HG03442 (cell line): ENCODE data around the gene CNTNAP1.
A peak's percentile ranks its signal among the peaks of the same experiment; 100 is the strongest.

ENCODE experiments used
- ATAC-seq: cut with Tn5 transposase; IDR thresholded peaks from one replicate; pipeline ENCODE4 v1.9.1; 2021; ENCODE audit warnings: mild to moderate bottlenecking, moderate library complexity; ENCODE audit not compliant: unreplicated experiment

Gene CNTNAP1

DNA sequence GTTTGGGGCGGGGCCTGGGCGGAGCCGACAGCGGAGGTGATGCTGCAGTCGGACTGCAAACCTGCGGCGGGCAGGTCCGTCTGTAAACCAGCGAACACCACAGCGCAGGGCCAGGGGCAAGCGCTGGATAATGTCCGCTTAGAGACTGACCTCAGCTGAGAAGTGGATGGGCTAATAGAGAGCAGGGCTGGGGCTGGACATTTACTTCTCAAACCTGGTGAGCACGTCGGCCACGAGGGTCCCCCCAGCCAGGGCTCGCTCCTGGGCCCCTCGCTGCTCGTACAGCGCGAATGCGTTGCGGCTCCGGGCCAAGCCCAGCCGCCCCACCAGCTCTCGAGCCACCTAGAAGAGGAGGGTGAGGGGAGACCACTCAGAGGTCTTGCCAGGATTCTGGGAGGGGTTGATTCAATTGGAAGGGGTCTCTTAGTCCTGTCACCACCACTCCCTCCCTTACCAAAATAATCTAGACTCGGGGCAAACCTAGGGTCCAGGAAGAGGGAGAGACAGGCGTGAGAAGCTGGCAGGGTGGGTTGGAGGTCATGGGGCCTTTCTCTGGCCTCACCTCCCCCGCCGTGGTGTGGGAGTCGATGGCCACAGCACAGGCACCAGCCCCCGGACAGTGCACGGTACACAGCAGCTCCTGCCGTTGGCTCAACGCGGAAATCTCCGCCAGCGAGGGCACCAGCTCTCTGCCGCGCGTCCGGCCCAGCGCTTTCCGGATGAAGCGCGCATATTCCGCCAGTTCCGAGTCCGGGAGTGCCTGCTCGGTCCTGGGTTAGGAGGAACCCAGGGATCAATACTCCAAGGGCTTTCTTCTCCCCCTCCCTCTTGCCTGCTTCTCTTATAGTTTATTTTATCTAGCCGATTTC, 11.3 kb upstream of the CNTNAP1 start:
- no peak for ATAC-seq

DNA sequence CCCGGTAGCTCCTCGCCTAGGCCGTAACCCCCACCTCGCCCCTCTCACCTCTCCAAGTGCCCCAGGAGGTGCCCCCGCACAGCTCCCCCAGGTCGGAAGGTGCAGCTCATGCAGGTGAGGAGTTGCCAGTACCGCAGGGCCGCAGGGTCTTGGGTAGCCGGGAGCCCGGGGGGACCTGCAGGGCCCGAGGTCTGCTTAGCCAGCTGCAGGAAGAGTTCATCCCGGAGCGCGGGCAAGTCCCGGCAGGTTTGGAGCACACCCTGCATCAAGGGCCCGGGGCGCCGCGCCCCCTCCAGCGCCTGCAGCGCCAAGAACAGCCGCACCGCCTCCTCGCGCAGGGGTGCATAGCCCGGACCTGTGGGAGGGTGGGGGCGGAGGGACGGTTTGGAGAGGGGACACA, 10.3 kb upstream of the CNTNAP1 start:
- ATAC-seq = no peak

DNA sequence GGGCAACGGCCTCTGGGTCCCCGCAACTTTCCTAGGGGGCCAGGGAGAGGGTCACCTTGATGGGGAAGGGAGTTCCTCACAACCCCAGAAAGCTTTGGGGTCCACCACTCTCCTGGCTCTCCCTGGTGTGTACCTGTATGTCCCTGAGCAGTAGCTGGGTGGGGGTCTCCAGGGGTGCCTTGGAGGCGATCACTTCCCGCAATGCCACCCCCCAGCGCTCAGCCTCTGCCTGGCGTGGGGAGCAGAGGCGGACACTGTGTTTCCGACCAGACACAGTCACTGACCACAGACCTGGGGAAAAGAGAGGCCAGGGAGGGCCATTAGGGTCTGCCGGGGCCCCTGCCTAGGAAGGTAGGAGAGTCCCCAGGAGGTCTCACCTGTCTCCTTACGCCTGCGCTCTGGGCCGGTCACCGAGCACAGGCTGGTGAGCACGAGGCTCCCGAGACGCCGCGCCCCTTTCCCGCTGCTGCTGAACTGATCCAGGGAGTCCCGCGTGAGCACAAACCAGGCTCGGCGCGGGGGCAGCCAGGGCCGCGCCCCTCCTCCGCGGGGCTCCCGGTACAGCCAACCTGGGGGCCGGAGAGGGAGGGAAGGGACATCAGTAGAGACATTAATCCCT, 9.0 kb upstream of the CNTNAP1 start:
- ATAC-seq = no peak

DNA sequence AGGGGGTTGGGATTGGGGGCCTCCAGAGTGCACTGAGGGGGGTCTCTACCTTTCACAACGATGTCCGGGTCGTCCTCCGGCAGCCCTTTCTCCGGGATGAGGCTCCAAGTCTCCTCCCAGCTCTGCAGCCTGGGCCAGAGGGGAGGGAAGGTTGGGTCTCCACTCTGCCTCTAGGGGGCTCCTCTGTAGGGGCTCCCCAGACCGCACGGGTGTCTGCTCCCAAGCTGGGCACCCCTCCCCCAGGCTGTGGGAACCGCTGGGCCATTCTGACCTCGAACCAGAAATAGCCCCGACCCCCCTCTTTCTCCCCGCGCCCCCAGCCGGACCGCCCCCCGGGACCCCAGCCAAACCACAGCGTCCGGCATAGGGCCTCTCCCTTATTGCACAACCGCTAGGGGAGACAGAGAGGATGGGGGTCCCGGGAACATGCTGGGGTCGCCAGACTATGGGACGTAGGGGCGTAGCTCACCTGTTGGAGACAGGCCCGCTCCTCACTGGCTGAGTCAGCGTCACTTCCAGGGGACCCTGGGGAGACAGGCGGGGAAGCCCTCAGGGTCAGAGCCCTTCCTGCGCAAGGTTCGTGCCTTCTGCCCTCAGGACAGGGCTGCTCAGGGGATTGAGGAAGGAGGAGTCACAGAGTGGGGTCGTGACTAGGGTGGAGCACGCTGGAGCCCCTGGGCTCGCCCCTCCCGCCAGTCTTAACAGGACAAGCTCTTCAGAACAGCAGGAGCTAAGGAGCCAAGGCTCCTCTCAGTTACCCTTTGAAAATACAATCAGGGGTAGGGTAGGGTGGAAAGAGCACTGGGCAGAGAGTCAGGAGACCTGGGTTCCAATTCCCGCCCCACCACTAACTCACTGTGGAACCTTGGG, 8.2 kb upstream of the CNTNAP1 start:
- ATAC-seq = no peak

DNA sequence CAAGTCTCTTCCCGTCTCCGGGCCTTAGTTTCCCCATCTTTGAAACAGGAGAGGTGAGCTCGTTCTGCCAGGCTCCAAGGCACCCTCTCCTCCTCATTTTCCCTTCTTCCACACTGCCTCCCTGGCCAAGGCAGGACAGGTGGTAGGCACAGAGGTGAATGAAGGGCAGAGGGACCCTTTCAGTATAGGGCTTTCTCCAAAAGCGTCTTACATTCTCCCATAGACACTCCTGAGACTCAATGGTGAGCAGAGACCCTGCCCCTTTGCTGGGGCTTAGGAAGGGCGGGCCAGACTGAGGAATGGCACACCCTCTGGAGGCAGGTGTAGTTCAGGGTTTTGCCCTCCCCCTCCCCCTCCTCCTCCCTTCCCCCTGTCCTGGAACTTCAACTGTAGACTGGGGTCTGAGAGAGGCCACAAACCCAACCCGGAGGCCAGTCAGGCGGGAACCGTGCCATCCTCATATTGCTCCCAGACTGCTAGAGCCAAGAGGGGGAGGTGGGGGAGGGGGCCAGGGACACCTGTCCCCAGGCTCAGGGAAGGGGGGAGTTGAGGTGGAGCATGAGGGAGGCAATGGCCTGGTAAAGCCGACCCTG, 7.5 kb upstream of the CNTNAP1 start:
- no peak for ATAC-seq

DNA sequence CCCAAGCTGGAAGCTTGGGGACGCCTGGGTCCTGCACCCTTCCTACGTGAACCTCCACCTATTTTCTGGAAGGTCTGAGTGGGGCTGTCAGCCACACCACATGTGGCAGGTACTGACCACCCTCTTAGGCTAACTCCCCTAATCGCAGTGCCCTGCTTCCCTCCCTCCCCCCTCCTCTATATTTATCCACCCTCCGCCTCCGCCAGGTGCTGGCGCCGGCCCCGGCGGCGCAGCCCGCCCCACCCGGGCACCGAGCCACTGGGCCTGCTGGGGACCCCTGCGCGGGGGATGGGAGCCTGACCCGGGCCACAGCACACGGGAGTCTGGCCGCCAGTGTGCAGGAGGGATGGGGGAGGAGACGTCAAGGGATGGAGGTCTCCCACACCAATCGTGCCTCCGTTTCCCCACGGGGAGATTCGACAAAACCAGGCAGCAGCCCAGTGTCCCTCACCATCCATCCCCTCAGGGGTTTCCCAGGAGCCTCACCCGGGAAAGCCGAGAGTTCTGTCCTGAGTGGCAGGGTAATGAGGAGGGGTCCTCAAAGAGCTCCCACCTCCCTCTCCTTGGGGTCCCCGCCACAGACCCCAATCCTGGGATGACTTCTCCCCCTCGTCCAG, 6.9 kb upstream of the CNTNAP1 start:
- ATAC-seq = no peak

DNA sequence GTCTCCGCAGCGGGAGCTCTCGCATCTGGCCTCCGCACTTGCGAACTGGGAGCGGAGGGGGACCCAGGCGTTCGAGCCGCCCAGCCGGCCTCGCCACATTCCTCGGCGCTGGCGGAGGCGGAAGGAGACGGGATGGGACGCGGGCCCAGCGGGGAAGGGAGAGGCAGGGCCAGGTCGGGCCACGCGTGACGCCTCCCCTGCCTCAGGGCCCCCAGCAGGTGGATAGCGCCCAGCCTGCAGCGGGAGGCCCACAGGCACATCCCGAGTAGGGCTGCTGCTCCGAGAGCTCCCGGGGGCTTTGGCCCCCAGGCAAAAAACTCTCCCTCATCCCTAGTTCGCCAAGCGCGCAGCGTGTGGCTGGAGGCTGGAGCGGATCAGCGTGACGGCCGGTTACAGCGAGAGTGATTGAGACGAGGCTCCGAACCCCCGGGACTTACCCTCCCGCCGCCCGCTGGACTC, 6.3 kb upstream of the CNTNAP1 start:
- ATAC-seq = no peak

DNA sequence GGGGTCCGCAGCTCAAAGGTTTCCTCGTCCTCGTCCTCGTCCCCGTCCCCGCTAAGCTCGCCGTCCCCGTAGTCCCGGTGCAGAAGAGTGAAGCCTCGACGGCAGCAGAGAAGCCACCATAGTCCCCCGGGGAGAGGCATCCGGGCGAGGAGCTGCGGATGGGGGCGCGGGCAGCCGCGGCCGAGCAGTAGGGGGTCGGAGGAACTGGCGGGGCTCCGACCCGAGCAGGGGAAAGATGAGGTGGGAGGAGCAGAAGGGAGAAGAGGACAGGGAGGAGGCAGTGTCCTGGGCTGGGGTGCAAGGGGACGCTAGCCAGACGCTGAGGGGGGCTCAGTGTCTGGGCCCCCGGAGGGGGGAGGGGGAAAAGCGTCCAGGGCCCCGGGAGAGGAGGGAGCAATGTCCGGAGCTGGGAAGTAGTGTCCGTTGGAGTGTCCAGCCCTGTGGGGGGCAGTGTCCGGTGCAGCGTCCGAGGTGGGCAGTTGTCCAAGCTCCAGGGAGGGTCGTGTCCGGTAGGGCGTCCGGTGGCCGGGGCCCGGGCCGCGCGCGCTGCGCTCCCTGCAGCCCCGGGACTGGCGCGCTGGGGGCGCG, 5.8 kb upstream of the CNTNAP1 start, which contains the start of gene PLEKHH3:
PLEKHH3 (minus strand) TSS at position 571 of the 588 bp plus-strand sequence; CDS start at position 140, 431 bp downstream.
- no peak for ATAC-seq

DNA sequence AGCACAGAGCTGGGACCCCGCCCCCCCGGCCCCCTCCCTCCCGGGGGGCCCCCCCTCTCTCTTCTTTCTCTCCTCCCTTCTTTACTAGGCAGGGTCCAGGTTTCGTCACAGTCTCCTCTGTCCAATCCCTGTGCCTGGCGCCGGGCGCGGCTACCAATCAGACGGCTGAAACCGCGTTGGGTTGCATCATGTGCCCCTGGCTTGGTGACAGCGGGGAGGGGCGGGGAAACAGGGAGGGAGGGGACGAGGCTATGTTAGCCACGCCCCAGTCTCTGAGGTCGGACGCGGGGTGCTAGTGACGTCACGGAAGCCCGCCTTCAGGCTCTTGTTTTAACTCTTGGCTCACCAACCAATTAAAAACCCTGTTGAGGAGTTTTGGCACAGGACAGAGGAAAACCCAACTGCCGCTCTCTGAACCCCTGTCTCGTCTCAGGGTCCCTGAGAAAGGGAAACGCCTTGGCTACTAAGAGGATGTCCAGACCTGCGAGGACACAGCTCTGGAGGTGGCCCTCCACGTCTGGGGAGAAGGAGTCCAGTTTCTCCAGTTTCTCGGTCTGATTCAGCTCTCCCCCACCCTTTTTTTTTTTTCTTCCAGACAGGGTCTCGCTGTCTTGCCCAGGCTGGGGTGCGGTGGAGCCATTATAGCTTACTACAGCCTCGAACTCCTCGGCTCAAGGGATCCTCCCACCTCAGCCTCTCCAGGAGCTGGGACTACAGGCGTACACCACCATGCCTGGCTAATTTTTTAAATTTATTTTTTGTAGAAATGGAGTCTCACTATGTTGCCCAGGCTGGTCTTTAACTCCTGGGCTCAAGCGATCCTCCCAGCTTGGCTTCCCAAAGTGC, 5.1 kb upstream of the CNTNAP1 start:
- ATAC-seq = peak; percentile 63

DNA sequence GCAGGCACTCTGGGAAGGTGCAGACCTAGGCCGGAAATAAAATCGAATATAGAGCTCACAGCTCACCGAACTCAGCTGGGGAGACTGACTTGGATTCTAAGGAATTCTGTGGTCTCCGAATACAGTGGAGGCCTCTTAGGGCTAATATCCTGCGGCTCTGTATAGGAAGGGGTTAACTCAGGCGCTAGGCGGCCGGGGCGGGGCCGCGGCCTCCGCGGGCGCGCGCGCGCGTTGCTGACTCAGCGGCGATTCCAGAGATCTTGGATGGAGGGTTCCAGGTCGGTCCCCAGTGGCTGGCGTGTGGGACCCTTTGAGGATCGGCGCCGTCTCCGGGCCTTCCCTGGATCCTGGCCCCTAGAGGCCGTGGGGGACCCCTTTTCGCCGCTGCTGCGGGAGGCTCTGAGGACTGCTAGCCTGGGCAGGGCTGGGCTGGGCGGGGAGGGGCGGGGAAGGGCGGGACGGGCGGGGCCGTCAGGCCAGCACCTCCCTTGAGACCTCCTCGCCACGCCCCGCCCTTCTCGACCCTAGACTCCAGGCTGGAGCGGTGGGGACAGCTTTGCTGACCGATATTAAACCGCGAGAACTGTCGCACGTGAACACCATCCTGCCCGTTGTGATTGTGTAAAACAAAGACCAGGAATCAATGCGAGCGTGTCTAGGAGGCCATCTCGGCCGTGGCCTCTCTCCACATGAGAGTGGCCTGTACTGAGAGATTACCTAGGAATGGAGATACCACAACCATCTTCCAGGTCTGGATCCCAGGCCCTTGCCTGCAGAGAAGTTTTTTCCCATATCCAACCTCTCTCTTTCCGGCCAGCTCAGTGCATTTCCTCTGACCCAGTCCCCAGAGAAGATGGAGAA, 4.2 kb upstream of the CNTNAP1 start:
- ATAC-seq = no peak

DNA sequence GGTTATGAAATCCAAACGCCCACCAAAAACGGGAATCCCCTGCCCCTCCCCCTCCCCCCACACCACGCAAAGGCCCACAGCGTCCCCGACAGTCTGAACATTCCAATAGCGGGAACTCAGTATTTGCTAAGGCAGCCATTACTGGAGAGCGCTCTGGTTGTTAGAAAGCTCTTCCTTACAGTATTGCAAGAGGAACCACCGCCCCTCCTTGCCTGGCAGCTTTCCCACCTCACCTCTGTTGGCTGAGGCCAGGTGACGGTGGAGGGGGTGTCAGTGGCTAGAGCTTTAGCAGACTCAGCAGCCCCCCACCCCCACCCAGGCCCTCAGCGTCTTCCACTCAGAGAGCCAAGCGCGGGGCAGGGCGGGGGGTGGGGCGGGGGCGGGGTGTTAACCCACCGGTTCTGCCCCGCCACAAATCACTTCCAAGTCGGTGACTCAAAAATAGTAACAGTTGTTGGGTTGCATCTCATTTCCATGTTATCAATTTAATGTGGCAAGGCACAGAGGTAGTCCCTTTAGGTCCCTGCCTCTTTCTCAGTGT, 3.3 kb upstream of the CNTNAP1 start:
- ATAC-seq = no peak

DNA sequence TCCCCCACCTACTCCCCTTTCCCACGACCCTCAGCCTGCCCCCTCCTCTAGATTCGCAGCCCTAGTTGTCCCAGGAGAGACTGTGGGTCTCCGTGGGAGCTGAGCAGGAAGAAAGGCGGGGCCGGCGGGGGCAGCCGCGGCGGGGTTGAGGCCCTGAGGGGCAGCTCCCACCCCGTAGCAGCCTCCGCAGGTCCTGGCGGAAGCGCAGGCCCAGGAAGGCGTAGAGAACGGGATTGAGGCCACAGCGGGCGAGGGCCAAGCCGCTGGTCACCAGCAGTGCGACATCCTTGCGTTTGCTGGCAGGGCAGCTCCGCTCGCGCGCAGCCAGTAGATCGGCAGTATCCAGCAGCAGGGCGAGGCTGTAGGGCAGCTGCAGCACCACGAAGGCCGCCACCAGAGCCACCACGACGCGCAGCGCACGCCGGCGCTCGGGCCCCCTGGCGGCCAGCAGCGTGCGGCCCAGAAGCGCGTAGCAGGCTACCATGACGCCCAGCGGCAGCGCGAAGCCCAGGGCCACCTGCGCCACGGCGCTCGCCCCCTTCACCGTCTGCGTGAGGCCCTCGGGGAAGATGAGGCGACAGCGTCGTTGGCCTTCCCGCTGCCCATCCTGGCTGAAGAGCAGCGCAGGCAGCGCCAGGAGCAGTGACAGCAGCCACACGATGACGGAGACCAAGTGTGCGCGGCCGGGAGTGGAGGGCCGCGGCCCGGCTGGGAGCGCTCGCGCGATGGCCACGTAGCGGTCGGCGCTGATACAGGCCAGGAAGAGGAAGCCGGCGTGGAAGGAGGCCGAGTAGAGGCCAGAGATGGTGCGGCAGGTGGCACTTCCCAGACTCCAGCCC, 2.6 kb upstream of the CNTNAP1 start:
- no peak for ATAC-seq

DNA sequence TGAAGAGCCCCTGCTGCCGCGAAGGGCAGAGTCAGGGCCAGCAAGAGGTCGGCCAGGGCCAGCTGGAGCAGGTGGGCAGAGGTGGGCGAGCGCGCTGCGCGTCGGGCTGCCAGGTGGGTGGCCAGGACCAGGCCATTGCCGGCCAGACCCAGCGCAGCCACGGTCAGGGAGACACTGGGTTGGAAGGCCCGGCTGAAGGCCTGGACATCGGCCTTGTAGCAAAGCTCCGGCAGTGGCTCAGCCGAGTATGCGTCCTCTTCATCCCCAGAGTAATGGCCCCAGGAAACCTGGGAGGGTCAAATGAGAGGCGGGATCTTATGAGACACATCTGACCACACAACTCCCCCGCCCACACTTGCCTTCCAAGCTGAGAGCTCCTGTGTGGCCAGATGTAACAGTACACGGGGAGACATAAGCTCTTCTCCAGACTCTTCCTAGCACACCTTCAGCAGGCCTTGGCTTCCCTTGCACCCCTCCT, 2.0 kb upstream of the CNTNAP1 start:
- ATAC-seq = no peak

DNA sequence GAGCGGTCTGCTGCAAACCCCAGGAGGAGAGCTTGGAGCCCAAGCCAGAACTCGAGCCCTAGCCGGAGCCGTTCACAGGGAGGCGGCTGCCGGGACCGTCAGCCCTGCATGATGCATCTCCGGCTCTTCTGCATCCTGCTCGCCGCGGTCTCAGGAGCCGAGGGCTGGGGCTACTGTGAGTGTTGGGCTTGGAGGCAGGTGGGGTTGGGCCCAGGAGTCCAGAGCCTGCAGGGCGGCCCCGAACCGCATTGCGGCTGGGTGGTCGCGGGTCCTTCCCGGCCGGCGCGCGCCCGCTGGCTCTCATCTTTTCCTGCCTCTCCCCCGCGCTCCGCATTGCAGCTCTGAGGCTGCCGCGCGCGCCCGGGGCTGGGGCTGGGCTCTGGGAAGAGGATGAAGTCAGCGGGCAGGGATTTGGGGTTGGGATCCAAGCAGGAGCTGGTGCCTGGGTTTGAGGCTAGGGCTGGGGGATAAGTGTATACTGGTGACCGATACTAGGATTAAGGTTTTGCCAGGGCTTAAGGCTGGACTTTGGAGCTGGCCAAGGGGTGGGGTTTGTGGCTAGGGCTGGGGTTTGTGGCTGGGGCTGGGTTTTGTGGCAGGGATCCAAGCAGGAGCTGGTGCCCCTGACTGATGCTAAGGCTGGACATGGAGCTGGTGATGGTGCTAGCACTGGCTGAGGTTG, 532 bp downstream of the CNTNAP1 start:
- ATAC-seq = no peak

DNA sequence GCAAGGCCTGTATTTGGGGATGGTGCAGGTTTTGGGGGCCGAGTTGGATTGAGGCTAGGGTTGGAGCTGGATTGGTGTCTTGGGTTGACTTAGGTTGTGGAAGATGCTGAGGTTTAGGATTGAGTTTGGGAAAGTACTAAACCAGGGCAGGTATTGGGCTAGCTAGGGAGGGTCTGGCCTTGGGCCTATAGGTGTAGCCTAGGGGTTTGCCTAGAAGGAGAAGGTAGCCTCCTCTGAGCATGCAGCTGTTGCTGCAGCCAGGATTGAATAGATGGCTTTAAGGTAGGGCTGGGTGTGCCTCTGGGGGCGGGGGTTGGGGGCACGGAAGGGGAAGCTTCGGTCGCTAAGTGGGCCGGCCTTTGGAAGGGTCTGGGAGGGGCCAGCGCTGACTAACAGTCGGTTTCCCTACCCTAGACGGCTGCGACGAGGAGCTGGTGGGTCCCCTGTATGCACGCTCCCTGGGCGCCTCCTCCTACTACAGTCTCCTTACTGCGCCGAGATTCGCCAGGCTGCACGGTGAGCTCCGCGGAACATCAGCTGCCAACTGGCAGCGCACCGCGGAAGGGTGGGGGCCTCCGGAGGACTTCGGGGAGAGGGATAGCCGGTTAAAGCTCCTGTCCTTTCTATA, 1.2 kb downstream of the CNTNAP1 start:
- ATAC-seq = no peak
